HepG2 (cell line): ENCODE results near the gene USP36. TPM values are rescaled to one million over a fixed set of nuclear protein-coding genes. Genes with fewer than 3 reads are reported as not detected.

Experiments used
- ATAC-seq: fragments of 200-7000 bp; cut with Tn5 transposase; 3 replicates; pipeline ENCODE4 v1.9.1; 2020; ENCODE audit warnings: mild to moderate bottlenecking, moderate library complexity
- BruUV-seq: library from RNA; stranded (reverse); fragments of 400-500 nt; replicated peaks from 2 replicates; lab custom pipeline; 2021; lab: Mats Ljungman, UMichigan
- CTCF ChIA-PET: fragments of 300-600 bp; formaldehyde crosslinking; extraction: SDS; loops from one replicate; lab custom pipeline; 2021; ENCODE audit warnings: low total read pairs, inconsistent platforms, low intra/inter-chr PET ratio; lab: Yijun Ruan, JAX
- POLR2A ChIA-PET: fragments of 350-600 bp; sonication (Branson Sonifier 250); formaldehyde crosslinking; loops from one replicate; lab custom pipeline; 2020; ENCODE audit warnings: antibody characterized with exemption, inconsistent platforms; lab: Yijun Ruan, JAX
- DNase-seq: peaks from one replicate; pipeline ENCODE4 v3.0.0-alpha.2; 2015; ENCODE audit warnings: low spot score
- FAIRE-seq: peaks from 3 replicates; lab custom pipeline; 2011; peaks lifted over from hg19 to GRCh38; lab: Jason Lieb, UNC
- H2AFZ ChIP-seq: one replicate; pipeline ENCODE4 v1.6.1; 2011; ENCODE audit warnings: low read length, inconsistent platforms
- H3K27ac ChIP-seq: fragments of 300-600 bp; 3 replicates; pipeline ENCODE4 v1.8.0; 2011; ENCODE audit warnings: mixed run types, mild to moderate bottlenecking, mixed read lengths, low read length, inconsistent platforms; ENCODE audit not compliant: insufficient read depth; ENCODE audit errors: extremely low read length
- H3K27me3 ChIP-seq, 2 experiments: fragments of 200-600 bp in 1 of 2; 2 replicates in 1 of 2; 3 replicates in 1 of 2; pipeline versions ENCODE4 v1.6.0 to v1.8.0; 2011; ENCODE audit warnings: low read length in 2 of 2, mild to moderate bottlenecking in 2 of 2, moderate library complexity in 2 of 2, inconsistent platforms in 1 of 2; ENCODE audit not compliant: insufficient read depth in 2 of 2, control insufficient read depth in 1 of 2
- H3K36me3 ChIP-seq, 2 experiments: fragments of 200-600 bp in 1 of 2; replicated peaks in 1 of 2; 2 replicates in 1 of 2; 3 replicates in 1 of 2; pipeline versions ENCODE4 v1.5.1 to v1.8.0; 2011; ENCODE audit warnings: low read length in 2 of 2, inconsistent platforms in 1 of 2; ENCODE audit not compliant: insufficient read depth in 2 of 2, control insufficient read depth in 1 of 2
- H3K4me1 ChIP-seq: 2 replicates; pipeline ENCODE4 v1.5.1; 2012; ENCODE audit warnings: low read length, inconsistent platforms; ENCODE audit not compliant: insufficient read depth
- H3K4me2 ChIP-seq: 2 replicates; pipeline ENCODE4 v1.6.0; 2011; ENCODE audit warnings: low read depth, low read length, inconsistent platforms
- H3K4me3 ChIP-seq, 3 experiments: fragments of 200-600 bp in 1 of 3; sonication (generic), shearing (Covaris generic) in 1 of 3; replicated peaks in 1 of 3; 2 replicates each; pipeline ENCODE4 v1.5.1; 2011 to 2016; ENCODE audit warnings: low read length in 3 of 3, inconsistent platforms in 2 of 3, low read depth in 2 of 3, mild to moderate bottlenecking in 2 of 3, control low read depth in 1 of 3, mixed read lengths in 1 of 3; ENCODE audit not compliant: insufficient read depth in 1 of 3
- H3K79me2 ChIP-seq: one replicate; pipeline ENCODE4 v1.6.1; 2011; ENCODE audit warnings: low read length, inconsistent platforms; ENCODE audit not compliant: insufficient read depth
- H3K9ac ChIP-seq: 2 replicates; pipeline ENCODE4 v1.6.0; 2011; ENCODE audit warnings: mild to moderate bottlenecking, low read depth, low read length, inconsistent platforms; ENCODE audit not compliant: insufficient read depth
- H3K9me3 ChIP-seq: 2 replicates; pipeline ENCODE4 v1.5.1; 2012; ENCODE audit warnings: mild to moderate bottlenecking, low read length
- H4K20me1 ChIP-seq: 2 replicates; pipeline ENCODE4 v1.6.0; 2011; ENCODE audit warnings: inconsistent platforms, mild to moderate bottlenecking, low read length, moderate library complexity; ENCODE audit not compliant: insufficient read depth
- BCL6 ChIP-seq: IDR thresholded peaks from 2 replicates; pipeline ENCODE4 v1.6.1; 2016; ENCODE audit warnings: missing genetic modification reagents, missing compliant biosample characterization
- CREB1 ChIP-seq, 2 experiments: fragments of 450-650 bp in 1 of 2; IDR thresholded peaks; 2 replicates each; pipeline ENCODE4 v1.6.1; 2016 to 2017; ENCODE audit warnings: control low read depth in 1 of 2, mild to moderate bottlenecking in 1 of 2, missing compliant biosample characterization in 1 of 2, missing genetic modification characterization in 1 of 2
- FOXO1 ChIP-seq: sonication (generic); formaldehyde crosslinking; IDR thresholded peaks from 2 replicates; pipeline ENCODE4 v1.4.0; 2020; ENCODE audit warnings: missing genetic modification reagents
- LCORL ChIP-seq, 2 experiments: fragments of 450-650 bp in 1 of 2; sonication (generic) in 1 of 2; formaldehyde crosslinking in 1 of 2; IDR thresholded peaks; 2 replicates each; pipeline versions ENCODE4 v1.5.0 to v1.6.1; 2017 to 2020; ENCODE audit warnings: antibody characterized with exemption in 1 of 2, missing genetic modification reagents in 1 of 2
- NCOR1 ChIP-seq: fragments of 200-600 bp; sonication (generic); IDR thresholded peaks from 2 replicates; pipeline ENCODE4 v1.7.0; 2017; ENCODE audit warnings: antibody characterized with exemption, low read length, borderline replicate concordance
- NR2F1 ChIP-seq, 2 experiments: fragments of 450-650 bp in 1 of 2; formaldehyde crosslinking in 1 of 2; IDR thresholded peaks; 2 replicates each; pipeline versions ENCODE4 v1.5.0 to v1.6.1; 2016 to 2020; ENCODE audit warnings: mild to moderate bottlenecking in 1 of 2, missing compliant biosample characterization in 1 of 2, missing genetic modification reagents in 1 of 2, moderate library complexity in 1 of 2
- PHF21A ChIP-seq: sonication (generic); formaldehyde crosslinking; IDR thresholded peaks from 2 replicates; pipeline ENCODE4 v1.5.0; 2020; ENCODE audit warnings: mild to moderate bottlenecking, missing genetic modification reagents
- RXRB ChIP-seq: IDR thresholded peaks from 2 replicates; pipeline ENCODE4 v1.6.1; 2016; ENCODE audit warnings: borderline replicate concordance, missing genetic modification reagents, missing compliant biosample characterization
- SIX4 ChIP-seq: sonication (generic); formaldehyde crosslinking; IDR thresholded peaks from 2 replicates; pipeline ENCODE4 v1.4.0; 2020; ENCODE audit warnings: missing genetic modification reagents
- TBX2 ChIP-seq: sonication (generic); formaldehyde crosslinking; IDR thresholded peaks from 2 replicates; pipeline ENCODE4 v1.5.0; 2020; ENCODE audit warnings: missing genetic modification reagents, mild to moderate bottlenecking, borderline replicate concordance
- ZBTB38 ChIP-seq: sonication (generic); formaldehyde crosslinking; IDR thresholded peaks from 2 replicates; pipeline ENCODE4 v1.5.1; 2020; ENCODE audit warnings: mild to moderate bottlenecking, missing genetic modification reagents
- ZNF317 ChIP-seq: sonication (generic); formaldehyde crosslinking; IDR thresholded peaks from 2 replicates; pipeline ENCODE4 v1.5.0; 2020; ENCODE audit warnings: mild to moderate bottlenecking, missing genetic modification reagents
- ZNF326 ChIP-seq: sonication (generic); formaldehyde crosslinking; IDR thresholded peaks from 2 replicates; pipeline ENCODE4 v1.4.0; 2020; ENCODE audit warnings: missing genetic modification reagents, borderline replicate concordance
- ZNF446 ChIP-seq: sonication (generic); formaldehyde crosslinking; IDR thresholded peaks from 2 replicates; pipeline ENCODE4 v1.5.0; 2020; ENCODE audit warnings: mild to moderate bottlenecking, missing genetic modification reagents
- ZNF614 ChIP-seq: IDR thresholded peaks from 2 replicates; pipeline ENCODE4 v1.6.1; 2018; ENCODE audit warnings: missing biosample characterization, missing genetic modification reagents, inconsistent platforms, borderline replicate concordance
- ZNF629 ChIP-seq: sonication (generic); formaldehyde crosslinking; conservative IDR thresholded peaks from 2 replicates; pipeline ENCODE4 v1.5.0; 2020; ENCODE audit warnings: missing genetic modification reagents
- WGBS: methylation state at CpG from one replicate; pipeline ENCODE4 v1.1.6; 2017; ENCODE audit warnings: low lambda C conversion rate; 5-methylcytosine and 5-hydroxymethylcytosine counted together
- in situ Hi-C: cut with HindIII; loops from 2 replicates; pipeline ENCODE4 v1.10.0; 2017; ENCODE audit warnings: low pct_unique_long_range_greater_than_20kb; ENCODE audit not compliant: extremely low pct_ligation_motif_present
- intact Hi-C: fragments of 100-400 bp; cut with micrococcal nuclease; formaldehyde crosslinking; loops from one replicate; pipeline ENCODE4 v1.10.0; 2022; ENCODE audit not compliant: unreplicated experiment
- polyA plus RNA-seq, 8 experiments: library from polyadenylated mRNA; depleted of rRNA in 3 of 8; stranded (reverse) in 7 of 8; unstranded in 1 of 8; fragments of >200 nt; fragmentation: Illumina TruSeq in 4 of 8; extraction: Trizol in 4 of 8; gene quantifications; 2 replicates each; pipeline versions ENCODE4 v1.2.1 to v1.2.3, GENCODE V29; 2011 to 2016; ENCODE audit warnings: low read depth in 4 of 8, missing spikeins in 1 of 8, mixed read lengths in 1 of 8; ENCODE audit not compliant: insufficient read depth in 1 of 8
- total RNA-seq, 5 experiments: library from RNA; depleted of rRNA; stranded (reverse); fragments of >200 nt; fragmentation: Illumina TruSeq; extraction: Trizol; gene quantifications; 2 replicates each; pipeline ENCODE4 v1.2.3, GENCODE V29; 2016; ENCODE audit warnings: low read depth in 1 of 5
- TF ChIP-seq, protein P1 (sequence below): sonication (generic); formaldehyde crosslinking; IDR thresholded peaks from 2 replicates; pipeline ENCODE4 v1.8.0; 2022; ENCODE audit warnings: mild to moderate bottlenecking, missing genetic modification reagents; ENCODE audit not compliant: insufficient replicate concordance
- TF ChIP-seq, protein P2 (sequence below): sonication (generic); formaldehyde crosslinking; IDR thresholded peaks from 2 replicates; pipeline ENCODE4 v1.4.0; 2020; ENCODE audit warnings: low read depth, mild to moderate bottlenecking, missing genetic modification reagents

USP36 gene
- total and polyA plus RNA-seq, 2 of the 13 experiments (the other 11 are each of a cell fraction or from before 2014, with no cell fraction given): 29.6 to 45.9 TPM

DNA sequence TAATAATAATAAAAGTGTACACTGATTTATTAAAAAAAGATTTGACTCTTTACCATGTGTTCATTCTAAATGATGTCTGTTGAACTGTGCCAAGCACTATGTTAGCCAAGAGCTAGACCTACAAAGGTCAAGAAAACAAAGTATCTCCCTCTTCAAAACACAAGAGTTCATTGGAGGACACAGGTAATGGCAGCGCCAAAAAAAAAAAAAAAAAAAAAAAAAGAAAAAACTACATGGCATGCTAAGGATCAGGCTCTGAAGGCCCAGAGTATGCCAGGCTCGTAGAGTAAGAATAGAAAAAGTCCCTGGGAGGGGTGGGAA is 93.7 kb downstream of the USP36 start (continued):
- TF ChIP-seq, protein P1, sequence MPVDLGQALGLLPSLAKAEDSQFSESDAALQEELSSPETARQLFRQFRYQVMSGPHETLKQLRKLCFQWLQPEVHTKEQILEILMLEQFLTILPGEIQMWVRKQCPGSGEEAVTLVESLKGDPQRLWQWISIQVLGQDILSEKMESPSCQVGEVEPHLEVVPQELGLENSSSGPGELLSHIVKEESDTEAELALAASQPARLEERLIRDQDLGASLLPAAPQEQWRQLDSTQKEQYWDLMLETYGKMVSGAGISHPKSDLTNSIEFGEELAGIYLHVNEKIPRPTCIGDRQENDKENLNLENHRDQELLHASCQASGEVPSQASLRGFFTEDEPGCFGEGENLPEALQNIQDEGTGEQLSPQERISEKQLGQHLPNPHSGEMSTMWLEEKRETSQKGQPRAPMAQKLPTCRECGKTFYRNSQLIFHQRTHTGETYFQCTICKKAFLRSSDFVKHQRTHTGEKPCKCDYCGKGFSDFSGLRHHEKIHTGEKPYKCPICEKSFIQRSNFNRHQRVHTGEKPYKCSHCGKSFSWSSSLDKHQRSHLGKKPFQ (CRISPR knock-in tag): peak; percentile 1
- TF ChIP-seq PHF21A (CRISPR knock-in tag): peak; percentile 48; the same call in 1 of the 2 replicates
- no peak for TF ChIP-seq CREB1 (IDR thresholded peaks at IDR 0.05)
- 0 out of 2 replicates have a peak, but pooled peaks have one; percentile 31 for TF ChIP-seq CREB1 (CRISPR knock-in tag; IDR thresholded peaks at IDR 0.05)
- 0 out of 2 replicates have a peak, but pooled peaks have one; percentile 23 for TF ChIP-seq RXRB
- TF ChIP-seq LCORL (IDR thresholded peaks at IDR 0.05): 0 out of 2 replicates have a peak, but pooled peaks have one; percentile 28
- 0 out of 2 replicates have a peak, but pooled peaks have one; percentile 5 for TF ChIP-seq LCORL (CRISPR knock-in tag; IDR thresholded peaks at IDR 0.05)
- peak; percentile 60; the same call in 1 of the 2 replicates for TF ChIP-seq NCOR1

DNA sequence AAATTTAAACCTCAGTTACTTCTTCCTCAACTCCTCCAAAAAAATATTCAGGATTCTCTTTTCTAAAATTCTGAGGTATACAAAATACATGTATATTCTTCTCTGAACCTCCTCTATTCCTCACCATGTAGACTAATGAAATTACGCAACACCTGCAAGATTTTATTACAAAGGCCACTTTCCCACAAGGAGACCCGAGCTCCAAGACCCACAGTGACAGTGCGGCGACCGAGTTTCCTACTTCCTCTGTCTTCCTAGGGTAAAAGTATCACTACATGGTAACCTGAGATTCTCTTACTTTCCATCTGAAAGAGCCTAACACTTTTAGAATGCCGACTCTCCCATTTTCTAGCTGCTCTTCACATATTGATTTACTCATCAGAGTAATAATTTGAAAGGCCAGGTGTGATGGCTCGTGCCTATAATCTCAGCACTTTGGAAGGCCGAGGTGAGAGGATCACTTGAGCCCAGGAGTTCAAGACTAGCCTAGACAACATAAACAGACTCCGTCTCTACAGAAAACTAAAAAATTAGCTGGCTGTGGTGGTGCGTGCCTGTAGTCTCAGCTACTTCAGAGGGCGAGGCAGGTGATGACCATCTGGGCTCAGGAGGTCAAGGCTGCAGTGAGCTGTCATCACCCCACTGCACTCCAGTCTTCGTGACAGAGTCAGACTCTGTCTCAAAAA is 94.2 kb downstream of the USP36 start:
- Histone ChIP-seq H4K20me1 (peaks cover 2% of the 10 kb centered on the region; the same call in 1 of the 2 replicates), H3K27ac (peak overlapping the region; percentile 93), H3K27me3 (no peaks in the 10 kb centered on the region), H3K4me3 (no peak overlapping the region; a peak in 1 of 6 replicates), H3K9me3 (no peaks in the 10 kb centered on the region), H3K9ac (0 out of 2 replicates have a peak overlapping the region, but pooled peaks have one; percentile 16), H3K36me3 (peaks cover 1 to 3% of the 10 kb centered on the region in 2 experiments; a peak in 3 of 5 replicates), H3K79me2 (peaks cover 67% of the 10 kb centered on the region), H3K4me1 (peaks cover 73% of the 10 kb centered on the region), H3K4me2 (peak overlapping the region; percentile 76), H2AFZ (no peak overlapping the region)
- DNase-seq: peak; percentile 42
- intact Hi-C loops: loop anchor here (2.0 to 5.0 kb wide), 2 partner anchors 36 to 250 kb away; partner anchors contain the start of gene CYTH1
- peak; percentile 49 for FAIRE-seq
- POLR2A ChIA-PET: interaction anchor here (1.1 to 3.4 kb wide), 2 partner anchors 10 to 34 kb away, joined by 3 to 20 read pairs; no protein-coding TSS in a partner anchor
- in situ Hi-C loops: no loop called here
- 39% methylated on average over 12 of the region's 12 CpGs for WGBS
- CTCF ChIA-PET: interaction anchor here (2.0 kb wide), 1 partner anchor 249 kb away, joined by 15 read pairs; no protein-coding TSS in a partner anchor
- no peak for ATAC-seq
- BruUV-seq: no TSS peak
- TF ChIP-seq TBX2 (peak; percentile 51; the same call in 1 of the 2 replicates), ZNF629 (CRISPR knock-in tag) (0 out of 2 replicates have a peak, but pooled peaks have one; percentile 15), NR2F1 (CRISPR knock-in tag; IDR thresholded peaks at IDR 0.05) (peak; percentile 86 to 89; a peak in 3 of 4 replicates), SIX4 (CRISPR knock-in tag) (no peak), ZNF614 (CRISPR knock-in tag) (peak; percentile 37; the same call in 1 of the 2 replicates), BCL6 (CRISPR knock-in tag) (peak; percentile 26), FOXO1 (CRISPR knock-in tag) (peak; percentile 38; the same call in 1 of the 2 replicates), ZNF326 (CRISPR knock-in tag) (0 out of 2 replicates have a peak, but pooled peaks have one; percentile 19), ZNF446 (CRISPR knock-in tag) (no peak), ZBTB38 (CRISPR knock-in tag) (peak; percentile 55; the same call in 1 of the 2 replicates), ZNF317 (CRISPR knock-in tag) (peak; percentile 36; the same call in 1 of the 2 replicates), RXRB (peak; percentile 92)
- TF ChIP-seq, protein P2, sequence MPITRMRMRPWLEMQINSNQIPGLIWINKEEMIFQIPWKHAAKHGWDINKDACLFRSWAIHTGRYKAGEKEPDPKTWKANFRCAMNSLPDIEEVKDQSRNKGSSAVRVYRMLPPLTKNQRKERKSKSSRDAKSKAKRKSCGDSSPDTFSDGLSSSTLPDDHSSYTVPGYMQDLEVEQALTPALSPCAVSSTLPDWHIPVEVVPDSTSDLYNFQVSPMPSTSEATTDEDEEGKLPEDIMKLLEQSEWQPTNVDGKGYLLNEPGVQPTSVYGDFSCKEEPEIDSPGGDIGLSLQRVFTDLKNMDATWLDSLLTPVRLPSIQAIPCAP (CRISPR knock-in tag): no peak
